Lower leg skin (tissue), 3 donors: Measurements from ENCODE around the gene GPATCH8.

ENCODE experiments used
- POLR2A ChIP-seq, 2 donors: fragments of 450-650 bp; IDR thresholded peaks; one replicate each; pipeline ENCODE4 v1.6.1; 2016 to 2017; ENCODE audit warnings: antibody characterized with exemption in 2 of 2, mild to moderate bottlenecking in 1 of 2, moderate library complexity in 1 of 2
- TF ChIP-seq, protein P1 (sequence below), 3 donors: fragments of 450-650 bp; IDR thresholded peaks; one replicate each; pipeline ENCODE4 v1.5.1; 2016; ENCODE audit warnings: antibody characterized with exemption in 3 of 3, mild to moderate bottlenecking in 3 of 3, moderate library complexity in 2 of 3

DNA sequence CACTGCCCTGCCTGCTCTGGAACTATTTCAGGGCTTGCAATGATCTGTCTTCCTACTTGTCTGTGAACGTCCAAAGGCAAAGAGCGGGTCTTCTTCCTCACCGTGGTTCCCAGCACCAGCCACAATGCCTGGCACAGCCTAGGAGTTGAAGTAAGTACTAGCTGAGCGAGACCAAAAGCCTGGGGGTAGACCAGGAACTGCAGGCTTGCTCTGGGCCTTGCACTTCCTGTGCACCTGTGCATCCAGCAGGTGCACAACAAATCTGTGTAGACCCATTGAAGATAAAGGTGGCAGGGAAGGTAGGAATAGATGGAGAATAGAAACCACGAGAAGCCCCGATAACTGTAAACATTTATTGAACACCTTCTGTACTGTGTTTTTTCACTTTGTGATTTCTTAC lies 144.2 kb downstream of the GPATCH8 start:
- TF ChIP-seq, protein P1, sequence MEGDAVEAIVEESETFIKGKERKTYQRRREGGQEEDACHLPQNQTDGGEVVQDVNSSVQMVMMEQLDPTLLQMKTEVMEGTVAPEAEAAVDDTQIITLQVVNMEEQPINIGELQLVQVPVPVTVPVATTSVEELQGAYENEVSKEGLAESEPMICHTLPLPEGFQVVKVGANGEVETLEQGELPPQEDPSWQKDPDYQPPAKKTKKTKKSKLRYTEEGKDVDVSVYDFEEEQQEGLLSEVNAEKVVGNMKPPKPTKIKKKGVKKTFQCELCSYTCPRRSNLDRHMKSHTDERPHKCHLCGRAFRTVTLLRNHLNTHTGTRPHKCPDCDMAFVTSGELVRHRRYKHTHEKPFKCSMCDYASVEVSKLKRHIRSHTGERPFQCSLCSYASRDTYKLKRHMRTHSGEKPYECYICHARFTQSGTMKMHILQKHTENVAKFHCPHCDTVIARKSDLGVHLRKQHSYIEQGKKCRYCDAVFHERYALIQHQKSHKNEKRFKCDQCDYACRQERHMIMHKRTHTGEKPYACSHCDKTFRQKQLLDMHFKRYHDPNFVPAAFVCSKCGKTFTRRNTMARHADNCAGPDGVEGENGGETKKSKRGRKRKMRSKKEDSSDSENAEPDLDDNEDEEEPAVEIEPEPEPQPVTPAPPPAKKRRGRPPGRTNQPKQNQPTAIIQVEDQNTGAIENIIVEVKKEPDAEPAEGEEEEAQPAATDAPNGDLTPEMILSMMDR (IDR thresholded peaks at IDR 0.05), result no peak
- TF ChIP-seq POLR2A (IDR thresholded peaks at IDR 0.05), result no peak
